LNCAP (cell line): ENCODE results near the gene GADD45A.

Experiments
- TF ChIP-seq, protein P1 (sequence below): fragments of 450-650 bp; IDR thresholded peaks from 2 replicates; pipeline ENCODE4 v1.5.1; 2017; ENCODE audit warnings: mild to moderate bottlenecking

GADD45A gene

GRCh38 chr1:67710417-67710816, 25.4 kb downstream of the GADD45A start:
- TF ChIP-seq, protein P1, sequence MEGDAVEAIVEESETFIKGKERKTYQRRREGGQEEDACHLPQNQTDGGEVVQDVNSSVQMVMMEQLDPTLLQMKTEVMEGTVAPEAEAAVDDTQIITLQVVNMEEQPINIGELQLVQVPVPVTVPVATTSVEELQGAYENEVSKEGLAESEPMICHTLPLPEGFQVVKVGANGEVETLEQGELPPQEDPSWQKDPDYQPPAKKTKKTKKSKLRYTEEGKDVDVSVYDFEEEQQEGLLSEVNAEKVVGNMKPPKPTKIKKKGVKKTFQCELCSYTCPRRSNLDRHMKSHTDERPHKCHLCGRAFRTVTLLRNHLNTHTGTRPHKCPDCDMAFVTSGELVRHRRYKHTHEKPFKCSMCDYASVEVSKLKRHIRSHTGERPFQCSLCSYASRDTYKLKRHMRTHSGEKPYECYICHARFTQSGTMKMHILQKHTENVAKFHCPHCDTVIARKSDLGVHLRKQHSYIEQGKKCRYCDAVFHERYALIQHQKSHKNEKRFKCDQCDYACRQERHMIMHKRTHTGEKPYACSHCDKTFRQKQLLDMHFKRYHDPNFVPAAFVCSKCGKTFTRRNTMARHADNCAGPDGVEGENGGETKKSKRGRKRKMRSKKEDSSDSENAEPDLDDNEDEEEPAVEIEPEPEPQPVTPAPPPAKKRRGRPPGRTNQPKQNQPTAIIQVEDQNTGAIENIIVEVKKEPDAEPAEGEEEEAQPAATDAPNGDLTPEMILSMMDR = no peak

- TF ChIP-seq, protein P1 = no peak
Measured at GRCh38 chr1:67711158-67711854, 26.3 kb downstream of the GADD45A start.

DNA sequence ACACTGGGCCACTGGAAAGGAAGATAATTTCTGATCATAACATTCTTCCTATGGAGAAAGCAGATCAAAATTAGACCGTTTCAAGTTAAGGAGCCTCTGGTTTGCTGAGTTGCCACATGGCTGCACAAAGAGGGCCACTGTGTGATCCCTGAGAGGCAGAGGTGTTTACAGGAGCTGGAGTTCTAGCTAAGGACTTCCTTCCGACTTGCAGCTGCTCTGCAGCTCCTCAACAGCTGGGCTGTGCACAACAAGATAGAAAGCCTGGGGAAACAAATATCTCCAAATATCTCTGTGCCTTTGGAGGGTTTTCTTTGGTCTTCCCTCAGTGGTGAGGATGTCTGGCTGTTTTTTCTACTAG, 26.8 kb downstream of the GADD45A start:
- TF ChIP-seq, protein P1 = no peak

DNA sequence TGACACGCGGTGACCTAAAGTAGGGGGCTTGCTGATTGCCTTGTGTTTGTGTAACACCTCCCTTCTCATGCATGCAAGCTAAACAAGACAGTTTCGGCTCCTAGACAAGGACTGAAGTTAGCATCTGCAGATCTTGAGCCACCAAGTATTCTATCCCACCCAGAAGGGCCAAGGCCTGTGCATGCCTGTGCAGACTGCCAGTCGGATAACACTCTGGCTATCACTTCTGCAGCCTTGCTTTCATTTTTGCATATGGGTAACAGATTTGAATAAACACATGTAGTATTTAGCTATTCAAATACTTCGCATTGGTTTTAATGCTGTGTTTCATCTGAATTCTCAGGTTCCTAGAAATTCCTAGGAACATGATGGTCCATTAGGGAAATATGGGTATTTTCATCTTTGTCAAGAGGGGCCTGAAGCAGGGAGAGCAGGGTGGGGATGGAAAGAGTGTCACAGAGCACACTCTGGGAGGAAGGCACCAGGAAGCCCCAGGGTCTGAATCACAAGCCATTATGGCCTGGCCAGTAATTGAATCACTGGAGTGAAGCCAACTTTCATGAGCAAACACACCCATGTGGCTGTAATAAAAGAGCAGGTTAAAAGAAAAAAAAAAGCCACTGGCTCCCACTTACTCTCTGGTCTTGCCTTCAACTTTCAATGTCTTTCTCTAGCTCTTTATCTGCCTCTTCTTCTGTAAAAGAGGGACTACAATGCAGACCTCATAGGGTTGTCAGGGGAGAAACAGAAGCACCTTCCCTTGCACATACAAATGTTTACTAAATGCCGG, 28.3 kb downstream of the GADD45A start:
- TF ChIP-seq, protein P1 = no peak

- TF ChIP-seq, protein P1 = no peak
Measured at GRCh38 chr1:67715819-67716218, 30.8 kb downstream of the GADD45A start.

DNA sequence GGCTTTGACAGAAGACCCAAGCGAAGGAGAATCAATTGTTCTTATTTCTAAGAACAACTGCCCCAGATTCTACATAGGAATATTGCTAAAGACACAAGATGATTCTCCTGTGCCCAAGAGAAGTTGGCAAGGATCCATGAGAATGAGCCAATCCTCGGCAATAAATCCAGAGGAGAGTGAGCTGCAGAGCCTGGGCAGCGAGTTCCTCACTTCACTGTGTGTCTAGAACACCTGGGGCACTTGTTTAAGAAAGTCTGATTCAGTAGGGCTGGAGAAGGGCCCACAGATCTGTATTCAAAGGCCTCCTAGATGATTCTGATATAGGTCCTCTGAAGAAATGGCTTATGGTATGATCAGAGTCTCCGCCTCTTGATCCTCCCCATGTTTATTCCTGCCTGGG, 31.8 kb downstream of the GADD45A start:
- TF ChIP-seq, protein P1 = no peak

DNA sequence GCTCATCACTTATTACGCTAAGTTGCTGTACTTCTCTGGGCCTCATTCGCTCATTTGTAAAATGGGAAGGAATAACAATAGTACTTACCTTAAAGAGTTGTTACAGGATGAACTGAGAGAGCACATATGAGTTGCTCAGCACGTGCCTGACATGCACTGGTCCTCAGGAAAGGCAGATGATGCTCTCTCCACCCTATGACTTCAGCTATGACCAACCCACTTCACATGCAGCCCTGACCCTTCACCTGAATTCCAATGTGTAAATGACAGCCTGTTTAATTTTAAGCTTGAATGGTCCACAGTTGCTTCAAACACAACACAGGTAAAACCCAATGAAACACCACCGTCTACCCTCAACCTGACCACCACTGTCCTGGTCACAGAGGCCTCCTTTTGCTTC, 32.9 kb downstream of the GADD45A start:
- TF ChIP-seq, protein P1 = no peak
